Uterus (tissue), 4 donors: Measurements from ENCODE around the gene TNFRSF6B. TPM values are rescaled to one million over a fixed set of nuclear protein-coding genes. Genes with fewer than 3 reads are reported as not detected.

ENCODE experiments used
- DNase-seq, 2 donors: peaks; one replicate each; pipeline ENCODE4 v3.0.0-alpha.2; 2019 to 2020
- H3K27ac ChIP-seq, 2 donors: fragments of 200-600 bp; sonication (generic); 1 replicate in 1 of 2; 2 replicates in 1 of 2; pipeline ENCODE4 v1.5.1; 2016 to 2018
- H3K27me3 ChIP-seq, 2 donors: fragments of 200-600 bp; sonication (generic); one replicate each; pipeline ENCODE4 v1.5.1; 2018 to 2019; ENCODE audit warnings: control low read depth in 1 of 2
- H3K36me3 ChIP-seq, 2 donors: fragments of 200-600 bp; sonication (generic); one replicate each; pipeline ENCODE4 v1.5.1; 2019; ENCODE audit warnings: control low read depth in 1 of 2
- H3K4me1 ChIP-seq, 2 donors: fragments of 200-600 bp; sonication (generic); one replicate each; pipeline ENCODE4 v1.5.1; 2018 to 2019; ENCODE audit warnings: control low read depth in 1 of 2
- H3K4me3 ChIP-seq, 2 donors: fragments of 200-600 bp; sonication (generic); 1 replicate in 1 of 2; 2 replicates in 1 of 2; pipeline ENCODE4 v1.5.1; 2018 to 2019; ENCODE audit warnings: mild to moderate bottlenecking in 1 of 2
- H3K9me3 ChIP-seq, 2 donors: fragments of 200-600 bp; sonication (generic); one replicate each; pipeline ENCODE4 v1.5.1; 2019; ENCODE audit warnings: control low read depth in 1 of 2
- POLR2A ChIP-seq, 2 donors: fragments of 450-650 bp; IDR thresholded peaks; one replicate each; pipeline ENCODE4 v1.6.1; 2016; ENCODE audit warnings: antibody characterized with exemption in 2 of 2, mild to moderate bottlenecking in 1 of 2, moderate library complexity in 1 of 2
- intact Hi-C: fragments of 100-400 bp; cut with DNase I; formaldehyde crosslinking; loops from one replicate; pipeline ENCODE4 v1.15.1; 2023; ENCODE audit warnings: low total_unique reads
- total RNA-seq, 4 donors: library from RNA; depleted of rRNA in 3 of 4; stranded (reverse); fragments of >200 nt in 3 of 4; gene quantifications; one replicate each; pipeline versions ENCODE4 v1.1.0 to v1.2.4, GENCODE V29; 2014 to 2023
- TF ChIP-seq, protein P1 (sequence below), 4 experiments: fragments of 200-600 bp in 2 of 4; fragments of 450-650 bp in 2 of 4; sonication (generic) in 2 of 4; IDR thresholded peaks; one replicate each; pipeline ENCODE4 v1.5.1; 2016 to 2019; ENCODE audit warnings: antibody characterized with exemption in 4 of 4, mild to moderate bottlenecking in 2 of 4, moderate library complexity in 1 of 4
- donor health status: DM: yes; HTN: yes; CAD: no.

The TNFRSF6B gene
- total RNA-seq, 4 donors from 2014 or later: 0.83 to 4.1 TPM; not detected in 2

GRCh38 chr20:63700199-63701050, 4.0 kb downstream of the TNFRSF6B start:
- DNase-seq: peak in 1 of 2 donors; percentile 21
- intact Hi-C loops: no loop called here
- Histone ChIP-seq H3K27ac (peak overlapping the region in 1 of 2 donors; percentile 49), H3K27me3 (no peaks in the 10 kb centered on the region), H3K36me3 (no peaks in the 10 kb centered on the region), H3K9me3 (no peaks in the 10 kb centered on the region), H3K4me3 (no peak overlapping the region), H3K4me1 (peaks cover 0 to 8% of the 10 kb centered on the region in 2 donors)
- TF ChIP-seq, protein P1, sequence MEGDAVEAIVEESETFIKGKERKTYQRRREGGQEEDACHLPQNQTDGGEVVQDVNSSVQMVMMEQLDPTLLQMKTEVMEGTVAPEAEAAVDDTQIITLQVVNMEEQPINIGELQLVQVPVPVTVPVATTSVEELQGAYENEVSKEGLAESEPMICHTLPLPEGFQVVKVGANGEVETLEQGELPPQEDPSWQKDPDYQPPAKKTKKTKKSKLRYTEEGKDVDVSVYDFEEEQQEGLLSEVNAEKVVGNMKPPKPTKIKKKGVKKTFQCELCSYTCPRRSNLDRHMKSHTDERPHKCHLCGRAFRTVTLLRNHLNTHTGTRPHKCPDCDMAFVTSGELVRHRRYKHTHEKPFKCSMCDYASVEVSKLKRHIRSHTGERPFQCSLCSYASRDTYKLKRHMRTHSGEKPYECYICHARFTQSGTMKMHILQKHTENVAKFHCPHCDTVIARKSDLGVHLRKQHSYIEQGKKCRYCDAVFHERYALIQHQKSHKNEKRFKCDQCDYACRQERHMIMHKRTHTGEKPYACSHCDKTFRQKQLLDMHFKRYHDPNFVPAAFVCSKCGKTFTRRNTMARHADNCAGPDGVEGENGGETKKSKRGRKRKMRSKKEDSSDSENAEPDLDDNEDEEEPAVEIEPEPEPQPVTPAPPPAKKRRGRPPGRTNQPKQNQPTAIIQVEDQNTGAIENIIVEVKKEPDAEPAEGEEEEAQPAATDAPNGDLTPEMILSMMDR (IDR thresholded peaks at IDR 0.05): no peak
- TF ChIP-seq POLR2A (IDR thresholded peaks at IDR 0.05): no peak

- H3K4me3 ChIP-seq: no peak overlapping the region
- no peak overlapping the region for H3K27ac ChIP-seq
- H3K9me3 ChIP-seq: no peaks in the 10 kb centered on the region
- TF ChIP-seq, protein P1 (IDR thresholded peaks at IDR 0.05): no peak
- TF ChIP-seq POLR2A (IDR thresholded peaks at IDR 0.05): no peak
- no peak for DNase-seq
- intact Hi-C loops: no loop called here
- peaks cover 0 to 8% of the 10 kb centered on the region in 2 donors for H3K4me1 ChIP-seq
- no peaks in the 10 kb centered on the region for H3K36me3 ChIP-seq
- H3K27me3 ChIP-seq: no peaks in the 10 kb centered on the region
These were observed 4.5 kb downstream of the TNFRSF6B start for GRCh38 chr20:63701051-63701328.

DNA sequence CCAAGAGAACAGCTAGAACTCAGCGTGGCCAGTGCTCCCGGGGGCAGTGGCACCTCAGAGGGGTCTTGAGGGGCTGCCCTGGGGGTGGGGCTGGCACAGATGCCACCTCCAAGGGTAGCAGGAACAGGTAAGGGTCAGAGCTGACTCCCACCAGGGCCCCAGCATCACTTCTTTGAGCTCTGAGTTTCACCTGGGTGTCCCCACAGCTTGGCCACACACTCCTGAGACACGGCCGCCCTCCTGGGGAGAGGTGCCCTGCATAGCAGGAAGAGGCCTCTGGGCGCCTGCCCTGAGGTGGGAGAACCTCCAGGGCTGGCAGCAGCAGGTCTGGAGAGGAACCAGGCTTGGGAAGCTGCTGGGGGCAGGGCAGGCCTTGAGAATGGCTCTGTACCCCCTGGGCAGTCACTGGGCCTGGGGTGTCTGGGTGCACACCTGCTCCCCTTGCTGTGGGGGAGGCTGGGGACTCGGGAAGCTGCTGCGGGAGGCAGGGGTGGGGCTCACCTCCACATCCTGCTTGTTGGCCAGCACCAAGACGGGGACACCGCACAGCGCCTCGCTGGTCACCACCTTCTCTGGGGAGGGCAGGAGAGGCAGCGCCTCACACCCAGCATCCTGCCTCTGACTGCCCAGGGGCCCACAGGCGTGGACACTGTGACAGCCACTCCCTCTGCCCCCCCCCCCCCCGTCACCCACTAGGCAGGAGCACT, 5.0 kb downstream of the TNFRSF6B start:
- no peaks in the 10 kb centered on the region for H3K36me3 ChIP-seq
- H3K9me3 ChIP-seq: no peaks in the 10 kb centered on the region
- H3K27ac ChIP-seq: no peak overlapping the region
- DNase-seq: peak in 1 of 2 donors; percentile 16
- H3K27me3 ChIP-seq: no peaks in the 10 kb centered on the region
- intact Hi-C loops: no loop called here
- H3K4me1 ChIP-seq: peaks cover 0 to 7% of the 10 kb centered on the region in 2 donors
- TF ChIP-seq, protein P1 (IDR thresholded peaks at IDR 0.05): no peak
- TF ChIP-seq POLR2A (IDR thresholded peaks at IDR 0.05): no peak
- H3K4me3 ChIP-seq: no peak overlapping the region

GRCh38 chr20:63702036-63702665, 5.7 kb downstream of the TNFRSF6B start:
- no peaks in the 10 kb centered on the region for H3K36me3 ChIP-seq
- no peak for DNase-seq
- no peaks in the 10 kb centered on the region for H3K4me1 ChIP-seq

More at GRCh38 chr20:63702036-63702665, 5.7 kb downstream of the TNFRSF6B start:
- TF ChIP-seq, protein P1 (IDR thresholded peaks at IDR 0.05): no peak
- TF ChIP-seq POLR2A (IDR thresholded peaks at IDR 0.05): no peak
- H3K27me3 ChIP-seq: no peaks in the 10 kb centered on the region
- no peak overlapping the region for H3K27ac ChIP-seq
- intact Hi-C loops: no loop called here
- H3K4me3 ChIP-seq: no peak overlapping the region
- no peaks in the 10 kb centered on the region for H3K9me3 ChIP-seq
